Measurements from ENCODE around the gene PLEKHA4.
"Not testable (repeated sequence)": the region's sequence is repeated elsewhere in the genome, so short reads cannot be mapped to it uniquely, and the experiment has no call there.

PLEKHA4 gene

DNA sequence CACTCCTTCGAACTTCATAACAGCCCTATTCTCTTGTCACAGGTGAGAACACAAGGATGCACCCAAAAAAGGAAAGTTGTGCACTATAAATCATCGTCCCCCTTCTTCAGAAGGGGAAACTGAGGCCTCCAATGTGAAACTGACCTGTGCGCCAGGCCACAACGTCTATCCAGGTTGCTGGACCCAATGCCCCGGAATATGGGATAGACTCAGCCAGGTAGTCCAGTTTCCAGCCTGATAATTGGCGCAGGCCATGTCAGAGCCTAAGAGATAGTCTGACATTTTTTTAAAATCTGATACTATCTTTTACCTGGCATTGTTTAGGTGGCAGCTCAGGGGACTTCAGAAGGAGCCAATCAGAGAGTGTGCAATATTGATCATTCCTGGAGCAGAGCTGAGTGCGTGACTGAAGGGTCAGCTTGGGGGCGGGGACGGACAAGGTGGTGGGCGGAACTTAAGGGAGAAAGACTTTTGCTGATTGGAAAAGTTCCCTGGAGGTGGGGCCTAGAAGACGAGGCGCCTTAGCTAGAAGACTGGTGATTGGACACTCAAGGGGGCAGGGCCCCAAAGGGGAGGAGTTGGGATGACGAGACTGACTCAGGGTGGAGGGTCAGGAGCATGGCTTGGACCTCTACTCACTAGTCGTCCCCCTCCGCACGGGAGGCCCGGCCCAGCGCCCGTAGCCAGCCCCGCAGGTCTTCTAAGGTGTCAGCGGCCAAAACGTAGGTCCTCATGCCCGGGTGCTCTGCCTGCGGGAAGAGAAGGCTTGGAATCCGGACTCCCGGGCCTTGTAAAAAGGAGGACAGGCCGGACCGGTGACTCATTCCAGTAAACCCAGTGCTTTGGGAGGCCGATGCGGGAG, 8.5 kb downstream of the PLEKHA4 start:
- DNase-seq, result no peak

GRCh38 chr19:48858984-48859710, 9.3 kb downstream of the PLEKHA4 start:
- DNase-seq, result no peak

DNA sequence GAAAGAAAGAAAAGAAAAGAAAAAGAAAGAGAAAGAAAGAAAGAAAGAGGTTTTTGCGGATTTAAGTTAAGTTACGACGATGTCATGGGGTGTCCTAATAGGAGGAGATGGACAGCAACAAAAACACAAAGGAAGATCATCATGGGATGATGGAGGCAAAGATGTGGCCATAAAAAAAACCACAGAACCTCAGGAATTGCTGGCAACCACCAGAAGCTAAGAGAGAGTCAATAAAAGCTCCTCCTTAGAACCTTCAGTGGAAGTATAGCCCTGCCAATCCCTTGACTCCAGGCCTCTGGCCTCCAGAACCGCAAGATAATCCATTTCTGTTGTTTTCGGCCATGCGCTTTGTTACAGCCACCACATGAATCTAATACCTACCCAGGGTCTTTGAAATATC, 11.5 kb downstream of the PLEKHA4 start:
- no peak for DNase-seq

DNA sequence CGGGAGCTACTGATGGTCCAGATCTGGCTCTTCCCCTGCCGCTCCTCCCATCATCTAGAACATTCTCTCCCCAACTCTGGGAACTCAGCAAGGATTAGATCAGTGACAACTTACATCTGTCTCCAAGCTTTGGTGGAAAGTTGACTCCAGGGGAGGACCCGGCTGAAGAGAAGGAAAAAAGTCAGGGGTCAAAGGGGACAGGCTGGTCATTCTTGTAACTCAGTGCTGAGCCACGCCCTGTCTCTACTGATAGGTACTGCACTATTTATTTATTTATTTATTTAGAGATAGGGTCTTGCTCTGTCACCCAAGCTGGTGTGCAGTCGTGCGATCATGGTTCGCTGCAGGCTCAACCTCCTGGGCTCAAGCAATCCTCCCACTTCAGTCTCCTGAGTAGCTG, 14.3 kb downstream of the PLEKHA4 start:
- DNase-seq, result no peak

DNA sequence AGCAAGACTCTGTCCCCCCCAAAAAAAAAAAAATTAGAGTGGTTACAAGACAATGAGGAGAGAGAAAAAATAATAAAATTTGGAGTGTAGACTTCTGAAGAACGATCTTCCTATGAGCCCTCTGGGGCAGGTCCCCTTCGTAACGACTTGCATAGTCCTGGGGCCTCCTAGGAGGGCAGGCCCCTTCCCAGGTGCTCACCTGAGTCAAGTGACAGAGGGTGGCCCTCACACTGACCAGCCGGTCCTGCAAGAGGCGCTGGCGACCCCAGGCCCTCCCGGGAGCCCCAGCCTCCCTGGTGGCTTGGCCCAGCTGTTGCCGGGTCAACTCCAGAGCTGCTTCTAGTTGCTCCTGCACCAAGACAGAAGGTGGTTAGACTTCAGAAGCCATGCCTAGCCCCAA, 14.9 kb downstream of the PLEKHA4 start:
- DNase-seq, result no peak

DNA sequence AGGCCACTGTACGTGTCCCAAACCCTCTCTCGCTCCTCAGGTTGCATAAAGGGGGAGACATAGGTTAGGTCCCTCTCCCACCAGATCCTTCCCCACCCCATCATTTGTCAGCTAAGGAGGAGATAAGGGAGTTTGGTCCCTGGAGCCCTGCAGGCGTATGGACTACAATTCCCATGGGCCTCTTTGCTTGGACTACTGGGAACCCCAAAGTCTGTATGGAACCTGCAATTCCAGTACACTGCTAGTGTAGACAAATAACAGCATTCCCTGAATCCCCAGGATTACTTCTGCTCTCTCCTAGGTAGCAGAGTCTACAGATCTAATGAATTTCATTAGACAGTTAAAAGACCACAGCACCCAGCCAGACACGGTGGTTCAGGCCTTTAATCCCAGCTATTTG, 16.1 kb downstream of the PLEKHA4 start:
- DNase-seq, result no peak

- not testable (repeated sequence) for DNase-seq
Measured at GRCh38 chr19:48846659-48847058, 21.8 kb downstream of the PLEKHA4 start.

GRCh38 chr19:48845384-48845783, 23.0 kb downstream of the PLEKHA4 start:
- no peak for DNase-seq

GRCh38 chr19:48844472-48844871, 23.9 kb downstream of the PLEKHA4 start:
- peak; percentile 52 for DNase-seq

DNA sequence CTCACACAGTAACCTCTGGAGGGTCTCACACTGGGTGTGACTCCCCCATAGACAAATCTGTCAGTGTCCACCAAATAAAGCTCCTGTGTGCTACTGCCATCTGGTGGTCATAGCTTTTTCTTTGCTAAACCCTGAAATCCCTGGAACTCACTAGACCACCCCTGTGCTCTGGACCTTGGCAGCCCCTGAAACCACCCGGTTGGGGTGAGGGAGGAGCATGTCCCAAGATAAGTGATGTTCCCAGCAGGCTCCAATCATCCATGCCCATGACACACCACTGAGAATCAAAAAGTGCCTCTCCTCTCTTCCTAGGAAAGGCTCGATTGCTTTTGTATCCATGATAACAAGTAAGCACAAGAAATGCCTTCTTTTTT, 25.6 kb downstream of the PLEKHA4 start:
- peak; percentile 40 for DNase-seq

DNA sequence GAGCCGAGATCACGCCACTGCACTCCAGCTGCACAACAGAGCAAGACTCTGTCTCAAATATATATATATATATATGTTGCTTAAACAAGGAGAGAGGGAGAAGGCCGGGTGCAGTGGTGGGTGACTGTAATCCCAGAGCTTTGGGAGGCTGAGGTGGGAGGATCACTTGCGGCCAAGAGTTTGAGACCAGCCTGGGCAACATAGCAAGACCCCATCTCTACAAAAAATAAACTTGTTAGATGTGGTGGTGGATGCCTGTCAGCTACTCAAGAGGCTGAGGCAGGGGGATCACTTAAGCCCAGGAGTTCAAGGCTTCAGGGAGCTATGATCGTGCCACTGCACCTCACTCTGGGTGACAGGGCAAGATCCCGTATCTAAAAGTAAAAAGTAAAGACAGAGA, 26.8 kb downstream of the PLEKHA4 start:
- no peak for DNase-seq

DNA sequence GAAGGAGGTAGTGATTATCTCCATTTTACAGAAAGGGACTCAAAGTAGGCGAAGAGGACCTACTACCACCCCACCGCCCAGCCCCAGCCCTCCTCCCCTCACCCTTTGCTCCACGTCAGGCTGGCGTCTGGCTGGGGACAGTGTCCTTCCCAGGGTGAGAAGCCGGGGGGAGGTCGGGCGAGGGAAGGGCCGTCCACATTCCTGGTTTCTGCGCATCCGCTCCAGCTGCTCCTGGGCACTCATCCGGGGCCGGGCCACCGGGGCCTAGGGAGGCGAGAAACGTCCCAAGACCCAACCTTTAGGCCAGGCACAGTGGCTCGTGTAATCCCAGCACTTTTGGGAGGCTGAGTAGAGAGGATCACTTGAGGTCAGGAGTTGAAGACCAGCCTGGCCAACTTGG, 27.4 kb downstream of the PLEKHA4 start:
- no peak for DNase-seq

DNA sequence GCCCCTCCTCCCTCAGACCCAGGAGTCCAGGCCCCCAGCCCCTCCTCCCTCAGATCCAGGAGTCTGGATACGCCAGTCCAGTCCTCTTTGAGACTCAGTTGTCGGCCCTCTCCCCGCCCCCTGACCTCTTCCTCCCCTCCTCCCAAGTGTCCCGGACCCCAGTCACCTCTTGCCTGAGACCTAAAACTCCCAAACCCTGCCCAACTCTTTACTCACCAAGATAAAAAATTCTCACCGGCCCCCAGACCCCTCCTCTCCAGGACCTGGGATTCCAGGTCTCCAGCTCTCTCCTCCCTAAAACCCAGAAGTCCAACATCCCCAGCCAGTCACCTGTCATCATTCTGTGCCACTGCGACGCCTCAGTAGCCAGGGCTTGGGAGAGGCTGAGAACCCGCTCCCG, 30.7 kb downstream of the PLEKHA4 start:
- DNase-seq, result no peak

GRCh38 chr19:48837051-48837524, 31.3 kb downstream of the PLEKHA4 start:
- peak; percentile 80 for DNase-seq

DNA sequence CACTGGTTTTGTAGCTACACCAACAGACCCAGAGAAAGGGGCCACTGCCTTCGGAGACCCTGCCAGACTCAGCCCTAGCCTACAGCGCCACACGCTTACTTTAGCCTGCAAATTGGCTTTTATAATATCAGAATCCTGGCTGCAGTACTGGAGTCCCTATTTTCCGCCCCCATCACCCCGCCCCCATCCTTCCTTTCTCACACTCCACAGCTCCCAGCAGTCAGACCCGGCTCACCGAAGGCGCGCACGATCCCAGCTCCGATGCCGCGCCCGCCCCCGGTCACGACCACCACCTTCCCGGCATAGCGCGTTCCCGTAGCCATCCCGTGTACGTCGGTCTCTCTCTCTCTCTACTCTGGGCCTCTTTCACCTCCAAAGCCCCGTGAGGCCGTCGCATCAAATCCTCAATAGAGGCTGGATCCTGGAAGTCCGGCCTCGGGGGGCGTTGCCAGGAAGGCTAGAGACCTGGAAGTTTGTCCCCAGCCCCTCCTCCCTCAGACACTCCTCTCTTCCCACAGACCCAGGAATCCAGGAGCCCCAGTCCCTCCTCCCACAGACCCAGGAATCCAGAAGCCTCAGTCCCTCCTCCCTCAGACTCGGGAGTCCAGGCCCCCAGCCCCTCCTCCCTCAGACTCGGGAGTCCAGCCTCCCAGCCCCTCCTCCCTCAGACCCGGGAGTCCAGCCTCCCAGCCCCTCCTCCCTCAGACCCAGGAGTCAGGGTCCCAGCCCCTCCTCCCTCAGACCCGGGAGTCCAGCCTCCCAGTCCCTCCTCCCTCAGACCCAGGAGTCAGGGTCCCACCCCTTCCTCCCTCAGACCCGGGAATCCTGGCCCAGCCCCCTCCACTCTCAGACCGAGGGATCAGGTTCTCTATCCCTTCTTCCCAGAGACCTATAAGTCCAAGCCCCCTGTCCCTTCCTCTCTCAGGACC, 32.1 kb downstream of the PLEKHA4 start, which contains the start of gene HSD17B14:
HSD17B14 (minus strand) TSS at position 403 of the 929 bp plus-strand sequence; CDS start at position 323, 80 bp downstream.
- DNase-seq, result peak; percentile 18

- DNase-seq, result peak; percentile 72
Measured at GRCh38 chr19:48835734-48836088, 32.7 kb downstream of the PLEKHA4 start.

GRCh38 chr19:48833977-48834376, 34.4 kb downstream of the PLEKHA4 start:
- DNase-seq, result no peak

DNA sequence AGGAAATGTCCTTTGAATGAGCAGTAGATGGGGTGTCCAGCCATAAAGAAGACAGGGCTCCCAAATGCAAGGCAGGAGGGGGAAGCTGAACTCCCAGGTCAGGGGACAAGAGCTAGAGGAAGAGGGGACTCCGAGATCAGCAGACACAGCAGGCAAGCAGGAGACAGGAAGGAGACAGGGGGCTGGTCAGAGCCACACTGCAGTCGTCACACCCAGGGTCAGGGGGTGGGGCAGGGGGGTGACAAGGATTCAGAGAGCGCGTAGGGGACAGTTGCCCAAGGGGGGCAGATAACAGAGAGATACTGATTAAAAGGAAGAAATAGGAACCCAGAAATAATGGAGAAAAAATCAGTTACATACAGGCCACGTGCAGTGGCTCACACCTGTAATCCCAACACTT, 35.4 kb downstream of the PLEKHA4 start:
- DNase-seq, result no peak

DNA sequence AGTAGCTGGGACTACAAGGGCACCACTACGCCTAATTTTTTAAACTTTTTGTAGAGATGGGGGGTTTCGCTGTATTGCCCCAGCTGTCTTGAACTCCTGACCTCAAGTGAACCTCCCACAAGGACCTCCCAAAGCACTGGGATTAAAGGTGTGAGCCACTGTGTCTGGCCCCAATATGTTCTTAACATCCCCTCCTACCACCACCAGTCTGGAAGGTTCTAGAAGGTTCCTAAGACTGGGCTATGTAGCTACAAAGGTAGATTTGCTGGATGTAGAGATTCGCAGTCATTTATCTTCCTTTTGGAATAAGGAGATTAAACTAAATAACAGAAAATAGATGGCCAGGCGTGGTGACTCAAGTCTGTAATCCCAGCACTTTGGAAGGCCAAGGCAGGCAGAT, 37.5 kb downstream of the PLEKHA4 start:
- no peak for DNase-seq

GRCh38 chr19:48830088-48830487, 38.3 kb downstream of the PLEKHA4 start:
- DNase-seq, result no peak

DNA sequence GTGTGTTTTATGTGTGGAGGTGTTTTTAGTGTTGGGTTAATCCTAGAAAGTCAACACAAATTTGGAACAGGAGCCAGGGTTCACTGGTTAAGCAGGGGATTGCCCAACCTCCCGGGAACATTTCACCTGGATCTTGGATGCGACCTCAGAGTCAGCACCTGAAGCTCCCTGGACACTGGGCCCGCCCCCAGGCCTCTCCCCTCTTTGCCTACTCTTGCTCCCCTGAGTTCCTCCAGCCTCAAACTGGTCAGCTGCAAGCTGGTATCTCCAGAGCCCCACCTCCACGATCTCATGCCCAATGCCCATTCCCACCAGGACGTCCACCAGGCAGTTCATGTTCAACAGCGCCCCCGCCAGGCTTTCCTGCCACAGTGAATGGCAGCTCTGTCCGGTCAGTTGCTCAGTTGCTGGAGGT, 41.8 kb downstream of the PLEKHA4 start:
- no peak for DNase-seq

- no peak for DNase-seq
Measured at GRCh38 chr19:48822514-48822913, 45.9 kb downstream of the PLEKHA4 start.

GRCh38 chr19:48821633-48822032, 46.8 kb downstream of the PLEKHA4 start:
- no peak for DNase-seq

Data from HCEC 1CT (cell line).